C1 segment of cervical spinal cord (tissue), 14 donors: ENCODE data around the gene FREM1.

Source experiments
- DNase-seq, 14 donors: peaks; one replicate each; lab custom pipeline; 2025; lab: John Stamatoyannopoulos, UW

Gene FREM1

GRCh38 chr9:14869671-14870070, 40.6 kb downstream of the FREM1 start:
- no peak for DNase-seq

- no peak for DNase-seq
Observed at GRCh38 chr9:14868772-14869583, 41.2 kb downstream of the FREM1 start.

- DNase-seq, result no peak
Observed at GRCh38 chr9:14868418-14868771, 41.8 kb downstream of the FREM1 start.

GRCh38 chr9:14866200-14866749, 44.0 kb downstream of the FREM1 start:
- DNase-seq, result no peak

GRCh38 chr9:14864309-14864708, 45.9 kb downstream of the FREM1 start:
- no peak for DNase-seq

- DNase-seq, result no peak
Observed at GRCh38 chr9:14863402-14863801, 46.8 kb downstream of the FREM1 start.

- DNase-seq, result no peak
Observed at GRCh38 chr9:14857449-14858305, 52.6 kb downstream of the FREM1 start.

- DNase-seq, result no peak
Observed at GRCh38 chr9:14849851-14850250, 60.4 kb downstream of the FREM1 start.

- no peak for DNase-seq
Observed at GRCh38 chr9:14849296-14849695, 60.9 kb downstream of the FREM1 start.

GRCh38 chr9:14846871-14847311, 63.3 kb downstream of the FREM1 start:
- DNase-seq, result peak in 1 of 14 donors; percentile 11

GRCh38 chr9:14843163-14843562, 67.1 kb downstream of the FREM1 start:
- no peak for DNase-seq

GRCh38 chr9:14842269-14842668, 68.0 kb downstream of the FREM1 start:
- DNase-seq, result no peak

- no peak for DNase-seq
Observed at GRCh38 chr9:14838701-14839100, 71.5 kb downstream of the FREM1 start.

GRCh38 chr9:14836885-14837284, 73.3 kb downstream of the FREM1 start:
- DNase-seq, result no peak

GRCh38 chr9:14831661-14832060, 78.6 kb downstream of the FREM1 start:
- DNase-seq, result no peak

GRCh38 chr9:14831074-14831473, 79.2 kb downstream of the FREM1 start:
- DNase-seq, result no peak

- no peak for DNase-seq
Observed at GRCh38 chr9:14830057-14830456, 80.2 kb downstream of the FREM1 start.

- DNase-seq, result no peak
Observed at GRCh38 chr9:14829204-14829603, 81.0 kb downstream of the FREM1 start.

- DNase-seq, result no peak
Observed at GRCh38 chr9:14827805-14828204, 82.4 kb downstream of the FREM1 start.

- DNase-seq, result no peak
Observed at GRCh38 chr9:14824481-14824880, 85.7 kb downstream of the FREM1 start.

GRCh38 chr9:14823800-14824199, 86.4 kb downstream of the FREM1 start:
- no peak for DNase-seq

GRCh38 chr9:14822666-14823065, 87.6 kb downstream of the FREM1 start:
- DNase-seq, result no peak

GRCh38 chr9:14819183-14819582, 91.0 kb downstream of the FREM1 start:
- DNase-seq, result no peak
